HCT116 (cell line): ENCODE results near the gene HUWE1.

Experiments
- CTCF ChIP-seq, 3 experiments: fragments of 200-600 bp in 1 of 3; sonication (generic) in 1 of 3; IDR thresholded peaks in 2 of 3; conservative IDR thresholded peaks in 1 of 3; 2 replicates each; pipeline ENCODE4 v1.5.1; 2012 to 2017; ENCODE audit warnings: low read depth in 2 of 3, low read length in 2 of 3, antibody characterized with exemption in 1 of 3, borderline replicate concordance in 1 of 3, control low read depth in 1 of 3, mild to moderate bottlenecking in 1 of 3, mixed read lengths in 1 of 3, mixed run types in 1 of 3, moderate library complexity in 1 of 3; ENCODE audit not compliant: insufficient read depth in 1 of 3
- ELF1 ChIP-seq: IDR thresholded peaks from 2 replicates; pipeline ENCODE4 v1.6.1; 2012; ENCODE audit warnings: low read depth, borderline replicate concordance
- POLR2A ChIP-seq: IDR thresholded peaks from 2 replicates; pipeline ENCODE4 v1.7.0; 2011; ENCODE audit warnings: borderline replicate concordance; ENCODE audit not compliant: insufficient read depth, insufficient read length; ENCODE audit errors: extremely low read depth

- TF ChIP-seq CTCF (IDR thresholded peaks at IDR 0.05 in 2 of 3, conservative IDR thresholded peaks at IDR 0.05 in 1 of 3; ENCODE audit: borderline replicate concordance in 1 of 3, insufficient read depth in 1 of 3, low read depth in 2 of 3, low read length in 2 of 3) = no peak
- TF ChIP-seq POLR2A = no peak
- no peak for TF ChIP-seq ELF1
Observed at GRCh38 chrX:53711436-53711835, 24.9 kb upstream of the HUWE1 start.
